OCI-LY7 (cell line): Measurements from ENCODE around the gene SF3A1.

Experiments
- CTCF ChIP-seq: fragments of 200-600 bp; sonication (generic); conservative IDR thresholded peaks from 2 replicates; pipeline ENCODE4 v1.5.1; 2014; ENCODE audit warnings: mild to moderate bottlenecking, antibody characterized with exemption, low read length, moderate library complexity, mixed read lengths
- EZH2phosphoT487 ChIP-seq: fragments of 200-600 bp; sonication (generic); IDR thresholded peaks from 2 replicates; pipeline ENCODE4 v1.6.1; 2018; ENCODE audit warnings: low read depth, borderline replicate concordance, mild to moderate bottlenecking, mixed run types, antibody characterized with exemption, low read length, moderate library complexity, mixed read lengths

GRCh38 chr22:30354644-30355043 is 2.0 kb downstream of the SF3A1 start:
- TF ChIP-seq CTCF (no peak), EZH2phosphoT487 (no peak)
